GM12878 (cell line): ENCODE measurements around the gene LIMCH1. TPM values are rescaled to one million over a fixed set of nuclear protein-coding genes. Genes with fewer than 3 reads are reported as not detected.

Experiments
- ATAC-seq: fragments of 200-7000 bp; cut with Tn5 transposase; 3 replicates; pipeline ENCODE4 v1.9.1; 2020; ENCODE audit warnings: mild to moderate bottlenecking, moderate library complexity
- BruUV-seq: library from RNA; stranded (reverse); fragments of 400-500 nt; replicated peaks from 2 replicates; lab custom pipeline; 2021; lab: Mats Ljungman, UMichigan
- CTCF ChIA-PET: fragments of 300-600 bp; sonication (Branson Sonifier 250); formaldehyde crosslinking; extraction: SDS; loops from one replicate; lab custom pipeline; 2021; ENCODE audit warnings: inconsistent platforms; lab: Yijun Ruan, JAX
- POLR2A ChIA-PET: fragments of 350-600 bp; formaldehyde crosslinking; extraction: SDS; loops from one replicate; lab custom pipeline; 2021; ENCODE audit warnings: inconsistent platforms; lab: Charles Lee
- RAD21 ChIA-PET: fragments of 300-600 bp; sonication (Branson Sonifier 250); formaldehyde crosslinking; loops from one replicate; lab custom pipeline; 2023; ENCODE audit warnings: antibody characterized with exemption; ENCODE audit not compliant: unreplicated experiment; lab: Charles Lee
- SMC1A ChIA-PET: fragments of 300-600 bp; sonication (Branson Sonifier 250); formaldehyde crosslinking; loops from one replicate; lab custom pipeline; 2023; ENCODE audit not compliant: unreplicated experiment, uncharacterized antibody; lab: Charles Lee
- DNase-seq: peaks from one replicate; pipeline ENCODE4 v3.0.0-alpha.2; 2011; ENCODE audit warnings: low read depth, low spot score
- FAIRE-seq: peaks from 3 replicates; lab custom pipeline; 2011; peaks lifted over from hg19 to GRCh38; lab: Jason Lieb, UNC
- H2AFZ ChIP-seq: 2 replicates; pipeline ENCODE4 v1.6.0; 2011; ENCODE audit warnings: low read depth, low read length, control low read depth; ENCODE audit not compliant: control insufficient read depth
- H3K27ac ChIP-seq: 2 replicates; pipeline ENCODE4 v1.5.1; 2011; ENCODE audit warnings: control low read depth; ENCODE audit not compliant: control insufficient read depth, insufficient read depth
- H3K27me3 ChIP-seq, 2 experiments: replicated peaks in 1 of 2; 2 replicates each; pipeline versions ENCODE4 v1.6.0 to v1.6.1; 2011; ENCODE audit warnings: low read length in 1 of 2; ENCODE audit not compliant: control insufficient read depth in 2 of 2, insufficient read depth in 2 of 2
- H3K36me3 ChIP-seq, 2 experiments: 2 replicates each; pipeline ENCODE4 v1.5.1; 2011; ENCODE audit warnings: low read length in 1 of 2; ENCODE audit not compliant: control insufficient read depth in 2 of 2, insufficient read depth in 2 of 2
- H3K4me1 ChIP-seq: 2 replicates; pipeline ENCODE4 v1.6.1; 2011; ENCODE audit warnings: mild to moderate bottlenecking, low read length, moderate library complexity, mixed read lengths; ENCODE audit not compliant: control insufficient read depth, insufficient read depth
- H3K4me2 ChIP-seq: 2 replicates; pipeline ENCODE4 v1.6.0; 2011; ENCODE audit warnings: control low read depth; ENCODE audit not compliant: control insufficient read depth, insufficient read depth
- H3K4me3 ChIP-seq: fragments of 200-600 bp; sonication (generic); 2 replicates; pipeline ENCODE4 v1.5.1; 2016
- H3K79me2 ChIP-seq: 2 replicates; pipeline ENCODE4 v1.6.0; 2011; ENCODE audit warnings: low read length; ENCODE audit not compliant: control insufficient read depth, insufficient read depth
- H3K9ac ChIP-seq: 2 replicates; pipeline ENCODE4 v1.8.0; 2011; ENCODE audit warnings: low read length, control low read depth, mixed read lengths; ENCODE audit not compliant: control insufficient read depth, insufficient read depth
- H3K9me3 ChIP-seq: replicated peaks from 3 replicates; pipeline ENCODE4 v1.5.1; 2011; ENCODE audit warnings: mild to moderate bottlenecking, low read length; ENCODE audit not compliant: control insufficient read depth, insufficient read depth
- H4K20me1 ChIP-seq: 2 replicates; pipeline ENCODE4 v1.6.0; 2011; ENCODE audit not compliant: control insufficient read depth, insufficient read depth
- BCL3 ChIP-seq: IDR thresholded peaks from 2 replicates; pipeline ENCODE4 v1.6.1; 2011; ENCODE audit warnings: borderline replicate concordance, low read depth, mild to moderate bottlenecking, moderate library complexity, low read length; ENCODE audit not compliant: insufficient read depth, poor library complexity, severe bottlenecking
- CEBPZ ChIP-seq: fragments of 150-350 bp; IDR thresholded peaks from 2 replicates; pipeline ENCODE4 v1.6.1; 2016; ENCODE audit warnings: low read depth, low read length
- CHD4 ChIP-seq: fragments of 200-600 bp; sonication (generic); IDR thresholded peaks from 2 replicates; pipeline ENCODE4 v1.6.1; 2016; ENCODE audit warnings: mild to moderate bottlenecking
- FOS ChIP-seq: IDR thresholded peaks from 3 replicates; pipeline ENCODE4 v1.6.1; 2011; ENCODE audit warnings: borderline replicate concordance; ENCODE audit not compliant: insufficient read length; ENCODE audit errors: extremely low read depth
- GABPA ChIP-seq: IDR thresholded peaks from 2 replicates; pipeline ENCODE4 v1.6.1; 2014; ENCODE audit warnings: antibody characterized with exemption, low read depth, mild to moderate bottlenecking, inconsistent platforms
- KDM1A ChIP-seq: fragments of 200-600 bp; sonication (generic); IDR thresholded peaks from 2 replicates; pipeline ENCODE4 v1.6.1; 2016; ENCODE audit warnings: borderline replicate concordance
- MTA2 ChIP-seq: fragments of 450-650 bp; IDR thresholded peaks from 2 replicates; pipeline ENCODE4 v1.6.1; 2016; ENCODE audit warnings: low read depth, mild to moderate bottlenecking, moderate library complexity
- NBN ChIP-seq: fragments of 450-650 bp; IDR thresholded peaks from 2 replicates; pipeline ENCODE4 v1.6.1; 2016
- NFXL1 ChIP-seq: fragments of 450-650 bp; IDR thresholded peaks from 2 replicates; pipeline ENCODE4 v1.6.1; 2017; ENCODE audit warnings: antibody characterized with exemption, mild to moderate bottlenecking, borderline replicate concordance
- POLR2A ChIP-seq: IDR thresholded peaks from 2 replicates; pipeline ENCODE4 v1.6.1; 2011; ENCODE audit warnings: low read depth, mild to moderate bottlenecking, low read length
- POU2F2 ChIP-seq: IDR thresholded peaks from 3 replicates; pipeline ENCODE4 v1.6.1; 2011; ENCODE audit warnings: low read depth, mild to moderate bottlenecking, low read length, borderline replicate concordance
- RELA ChIP-seq: fragments of 450-650 bp; IDR thresholded peaks from 2 replicates; pipeline ENCODE4 v1.8.0; 2014; ENCODE audit warnings: borderline replicate concordance; ENCODE audit not compliant: partially characterized antibody
- RUNX3 ChIP-seq: IDR thresholded peaks from 2 replicates; pipeline ENCODE4 v1.6.1; 2012; ENCODE audit warnings: low read length, inconsistent platforms
- SUZ12 ChIP-seq: fragments of 200-600 bp; sonication (generic); IDR thresholded peaks from one replicate; pipeline ENCODE4 v1.6.1; 2018; ENCODE audit warnings: antibody characterized with exemption, mild to moderate bottlenecking; ENCODE audit not compliant: unreplicated experiment
- TBL1XR1 ChIP-seq: IDR thresholded peaks from 2 replicates; pipeline ENCODE4 v1.6.1; 2012; ENCODE audit warnings: low read depth, low read length, improper control_type of control experiment
- ZBTB33 ChIP-seq: fragments of 450-650 bp; IDR thresholded peaks from 2 replicates; pipeline ENCODE4 v1.6.1; 2017; ENCODE audit warnings: mild to moderate bottlenecking
- WGBS: methylation state at CpG from one replicate; pipeline ENCODE4 v1.1.6; 2016; ENCODE audit warnings: low lambda C conversion rate; ENCODE audit not compliant: insufficient replicate concordance, insufficient coverage; ENCODE audit errors: missing lambda C conversion rate; 5-methylcytosine and 5-hydroxymethylcytosine counted together
- in situ Hi-C: fragments of 300-500 bp; cut with MboI; formaldehyde crosslinking; loops from 9 replicates; pipeline ENCODE4 v1.14.3; 2018; ENCODE audit warnings: mixed read lengths
- intact Hi-C: fragments of 100-400 bp; cut with micrococcal nuclease; formaldehyde crosslinking; loops from one replicate; pipeline ENCODE4 v1.14.2; 2022; ENCODE audit not compliant: unreplicated experiment
- polyA plus RNA-seq, 11 experiments: library from polyadenylated mRNA; depleted of rRNA in 4 of 11; unstranded in 6 of 11; stranded (reverse) in 5 of 11; fragments of >200 nt; fragmentation: Nextera tagmentation in 4 of 11; fragmentation: Illumina TruSeq in 1 of 11; extraction: Ambion mirVana in 4 of 11; extraction: Trizol in 1 of 11; gene quantifications; 1 replicate in 1 of 11; 2 replicates in 10 of 11; pipeline versions ENCODE4 v1.2.1 to v1.2.3, GENCODE V29; 2011 to 2016; ENCODE audit warnings: inconsistent platforms in 2 of 11, missing spikeins in 2 of 11, low read depth in 1 of 11
- total RNA-seq, 4 experiments: library from RNA; depleted of rRNA in 3 of 4; stranded (reverse); fragments of >200 nt in 3 of 4; fragmentation: Illumina TruSeq in 1 of 4; extraction: Trizol in 1 of 4; gene quantifications; 2 replicates each; pipeline versions ENCODE4 v1.2.1 to v1.2.3, GENCODE V29; 2013 to 2021

The LIMCH1 gene
- total and polyA plus RNA-seq, 10 of the 15 experiments (the other 5 are each of a cell fraction or from before 2014, with no cell fraction given): 0.07 to 0.15 TPM; not detected in 8

GRCh38 chr4:41594432-41594831 lies 56.5 kb downstream of the LIMCH1 start:
- ChIA-PET POLR2A (no interaction called here), CTCF (no interaction called here), SMC1A (no interaction called here), RAD21 (no interaction called here)
- DNase-seq (no peak), FAIRE-seq (no peak), ATAC-seq (no peak)
- Histone ChIP-seq H3K4me1 (no peaks in the 10 kb centered on the region), H3K27ac (no peak overlapping the region), H3K9me3 (no peaks in the 10 kb centered on the region), H2AFZ (no peak overlapping the region), H3K79me2 (no peaks in the 10 kb centered on the region), H3K9ac (no peak overlapping the region), H3K4me2 (no peak overlapping the region), H3K4me3 (no peak overlapping the region), H4K20me1 (no peaks in the 10 kb centered on the region), H3K27me3 (no peaks in the 10 kb centered on the region; a peak in 1 of 4 replicates), H3K36me3 (no peaks in the 10 kb centered on the region)
- intact Hi-C loops: no loop called here
- in situ Hi-C loops: no loop called here
- no TSS peak for BruUV-seq
- WGBS: 79% methylated on average over 3 of the region's 3 CpGs
- TF ChIP-seq NBN: no peak
- TF ChIP-seq SUZ12: no peak
- no peak for TF ChIP-seq TBL1XR1
- no peak for TF ChIP-seq FOS
- no peak for TF ChIP-seq KDM1A
- no peak for TF ChIP-seq CHD4
- TF ChIP-seq RELA: no peak
- TF ChIP-seq GABPA: no peak
- no peak for TF ChIP-seq BCL3
- TF ChIP-seq NFXL1: no peak
- TF ChIP-seq POU2F2: no peak
- TF ChIP-seq RUNX3: no peak
- TF ChIP-seq POLR2A: no peak
- no peak for TF ChIP-seq CEBPZ
- no peak for TF ChIP-seq MTA2
- no peak for TF ChIP-seq ZBTB33
